A673 (cell line): Measurements from ENCODE around the gene CFAP100. TPM values are rescaled to one million over a fixed set of nuclear protein-coding genes. Genes with fewer than 3 reads are reported as not detected.

Experiments used
- BruUV-seq: library from RNA; stranded (reverse); fragments of 400-500 nt; replicated peaks from 2 replicates; lab custom pipeline; 2021; lab: Mats Ljungman, UMichigan
- CTCF ChIA-PET: fragments of 300-600 bp; sonication (Branson Sonifier 250); formaldehyde crosslinking; loops from one replicate; lab custom pipeline; 2022; ENCODE audit warnings: antibody characterized with exemption; lab: Charles Lee
- POLR2A ChIA-PET: fragments of 300-600 bp; sonication (Branson Sonifier 250); formaldehyde crosslinking; loops from one replicate; lab custom pipeline; 2022; ENCODE audit warnings: antibody characterized with exemption; ENCODE audit not compliant: low non-redundant PET; lab: Charles Lee
- DNase-seq: peaks from one replicate; pipeline ENCODE4 v3.0.0-alpha.2; 2015; ENCODE audit warnings: low spot score
- H3K27ac ChIP-seq: fragments of 200-600 bp; sonication (generic); 2 replicates; pipeline ENCODE4 v1.5.1; 2016; ENCODE audit warnings: mixed run types, low read depth, mild to moderate bottlenecking, mixed read lengths, antibody characterized with exemption, low read length; ENCODE audit not compliant: poor library complexity, severe bottlenecking
- H3K27me3 ChIP-seq: fragments of 200-600 bp; sonication (generic); replicated peaks from 2 replicates; pipeline ENCODE4 v1.6.1; 2017; ENCODE audit warnings: mixed run types, low read depth, mild to moderate bottlenecking, mixed read lengths, antibody characterized with exemption, low read length; ENCODE audit not compliant: insufficient read depth, poor library complexity
- H3K36me3 ChIP-seq: fragments of 200-600 bp; sonication (generic); 2 replicates; pipeline ENCODE4 v1.6.1; 2016; ENCODE audit warnings: mixed run types, mild to moderate bottlenecking, mixed read lengths, antibody characterized with exemption, low read length; ENCODE audit not compliant: insufficient read depth, poor library complexity, severe bottlenecking
- H3K4me1 ChIP-seq: fragments of 200-600 bp; sonication (generic); 2 replicates; pipeline ENCODE4 v1.6.1; 2017; ENCODE audit warnings: mixed run types, mild to moderate bottlenecking, mixed read lengths, antibody characterized with exemption, low read length; ENCODE audit not compliant: insufficient read depth, poor library complexity, severe bottlenecking
- H3K4me3 ChIP-seq: fragments of 200-600 bp; sonication (generic); 2 replicates; pipeline ENCODE4 v1.5.1; 2016; ENCODE audit warnings: low read depth, mixed run types, mild to moderate bottlenecking, mixed read lengths, low read length; ENCODE audit not compliant: poor library complexity, severe bottlenecking
- H3K9me3 ChIP-seq: fragments of 200-600 bp; sonication (generic); 2 replicates; pipeline ENCODE4 v1.6.1; 2016; ENCODE audit warnings: mixed run types, low read depth, mild to moderate bottlenecking, mixed read lengths, antibody characterized with exemption, low read length; ENCODE audit not compliant: poor library complexity, severe bottlenecking
- EZH2 ChIP-seq: fragments of 200-600 bp; sonication (generic); IDR thresholded peaks from 2 replicates; pipeline ENCODE4 v1.6.1; 2017; ENCODE audit warnings: borderline replicate concordance, low read depth, mild to moderate bottlenecking, mixed read lengths, antibody characterized with exemption, low read length; ENCODE audit not compliant: poor library complexity, severe bottlenecking
- intact Hi-C: fragments of 100-400 bp; cut with micrococcal nuclease; formaldehyde crosslinking; loops from one replicate; pipeline ENCODE4 v1.10.0; 2022; ENCODE audit not compliant: unreplicated experiment
- total RNA-seq: library from RNA; stranded (reverse); gene quantifications from 2 replicates; pipeline ENCODE4 v1.2.3, GENCODE V29; 2021
- TF ChIP-seq, protein P1 (sequence below): fragments of 300-800, 200-600 bp; sonication (generic); conservative IDR thresholded peaks from 2 replicates; pipeline ENCODE4 v1.5.1; 2017; ENCODE audit warnings: low read depth, mild to moderate bottlenecking, antibody characterized with exemption, low read length, moderate library complexity, mixed read lengths

The CFAP100 gene
- total RNA-seq, 1 experiment from 2014 or later, result not detected

DNA sequence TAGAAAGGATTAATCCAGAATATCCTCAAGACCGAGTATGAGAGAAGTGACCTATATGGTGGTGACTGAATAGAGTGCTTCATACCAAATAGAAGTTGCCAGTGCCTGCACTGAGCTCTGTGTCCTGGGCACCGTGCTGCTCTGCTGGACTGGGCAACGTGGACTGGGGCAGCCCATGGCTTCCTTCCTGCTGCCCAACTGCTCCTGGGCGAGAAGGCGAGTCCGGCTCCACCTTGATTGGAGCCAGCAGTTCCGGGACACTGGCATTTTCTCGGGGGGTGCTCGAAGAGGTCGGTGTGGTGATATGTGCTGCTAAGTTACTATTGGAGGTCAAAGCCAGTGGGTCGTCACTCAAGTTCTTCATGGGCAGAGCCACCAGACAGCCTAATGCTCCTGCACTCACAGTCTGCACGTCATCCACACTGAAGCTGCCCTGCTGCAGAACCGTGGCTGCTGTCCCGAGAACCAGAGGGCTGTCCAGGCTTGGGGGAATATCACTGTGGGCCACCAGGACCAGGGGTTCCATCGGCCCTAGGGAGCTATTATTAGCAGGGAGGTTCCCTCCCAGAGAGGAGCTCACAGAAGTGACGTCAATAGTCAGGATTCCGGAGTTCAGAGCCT lies 66.9 kb downstream of the CFAP100 start:
- POLR2A ChIA-PET, result no interaction called here

DNA sequence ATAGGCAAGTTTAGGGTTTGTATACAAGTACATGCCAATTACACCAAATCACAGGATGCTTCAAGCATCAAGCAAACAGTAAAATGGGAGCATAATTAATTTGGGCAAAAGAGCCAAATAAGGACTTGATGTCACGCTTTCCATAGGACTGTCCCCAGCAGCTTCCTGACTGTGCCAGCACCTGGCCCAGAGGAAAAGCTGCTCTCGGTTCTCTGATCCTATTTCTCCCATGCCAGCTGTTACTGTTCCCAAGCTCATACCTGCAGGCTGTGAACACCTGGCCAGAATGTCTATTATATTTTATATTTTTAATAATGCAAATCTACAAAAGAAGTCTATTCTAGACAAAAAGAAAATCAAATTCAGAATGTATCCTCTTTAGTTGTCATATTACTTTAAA lies 68.8 kb downstream of the CFAP100 start:
- no TSS peak for BruUV-seq
- H3K36me3 ChIP-seq, result peaks cover 100% of the 10 kb centered on the region

More for the DNA sequence above, 66.9 kb downstream of the CFAP100 start:
- Histone ChIP-seq H3K27me3 (no peaks in the 10 kb centered on the region), H3K27ac (no peak overlapping the region), H3K4me1 (no peaks in the 10 kb centered on the region), H3K4me3 (no peak overlapping the region), H3K36me3 (peaks cover 99% of the 10 kb centered on the region), H3K9me3 (no peaks in the 10 kb centered on the region)
- no TSS peak for BruUV-seq
- intact Hi-C loops, result no loop called here
- DNase-seq, result no peak
- TF ChIP-seq, protein P1, sequence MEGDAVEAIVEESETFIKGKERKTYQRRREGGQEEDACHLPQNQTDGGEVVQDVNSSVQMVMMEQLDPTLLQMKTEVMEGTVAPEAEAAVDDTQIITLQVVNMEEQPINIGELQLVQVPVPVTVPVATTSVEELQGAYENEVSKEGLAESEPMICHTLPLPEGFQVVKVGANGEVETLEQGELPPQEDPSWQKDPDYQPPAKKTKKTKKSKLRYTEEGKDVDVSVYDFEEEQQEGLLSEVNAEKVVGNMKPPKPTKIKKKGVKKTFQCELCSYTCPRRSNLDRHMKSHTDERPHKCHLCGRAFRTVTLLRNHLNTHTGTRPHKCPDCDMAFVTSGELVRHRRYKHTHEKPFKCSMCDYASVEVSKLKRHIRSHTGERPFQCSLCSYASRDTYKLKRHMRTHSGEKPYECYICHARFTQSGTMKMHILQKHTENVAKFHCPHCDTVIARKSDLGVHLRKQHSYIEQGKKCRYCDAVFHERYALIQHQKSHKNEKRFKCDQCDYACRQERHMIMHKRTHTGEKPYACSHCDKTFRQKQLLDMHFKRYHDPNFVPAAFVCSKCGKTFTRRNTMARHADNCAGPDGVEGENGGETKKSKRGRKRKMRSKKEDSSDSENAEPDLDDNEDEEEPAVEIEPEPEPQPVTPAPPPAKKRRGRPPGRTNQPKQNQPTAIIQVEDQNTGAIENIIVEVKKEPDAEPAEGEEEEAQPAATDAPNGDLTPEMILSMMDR, result no peak
- TF ChIP-seq EZH2, result no peak
- CTCF ChIA-PET, result no interaction called here

GRCh38 chr3:126464093-126464492 lies 69.4 kb downstream of the CFAP100 start:
- CTCF ChIA-PET, result no interaction called here
- Histone ChIP-seq H3K4me1 (no peaks in the 10 kb centered on the region), H3K4me3 (no peak overlapping the region), H3K9me3 (no peaks in the 10 kb centered on the region), H3K27ac (no peak overlapping the region), H3K36me3 (peaks cover 100% of the 10 kb centered on the region), H3K27me3 (no peaks in the 10 kb centered on the region)
- intact Hi-C loops, result no loop called here
- DNase-seq, result no peak
- no peak for TF ChIP-seq EZH2
- TF ChIP-seq, protein P1, result no peak
- BruUV-seq, result no TSS peak
- POLR2A ChIA-PET, result no interaction called here

More for the DNA sequence above, 68.8 kb downstream of the CFAP100 start:
- TF ChIP-seq, protein P1, result no peak
- no peak for TF ChIP-seq EZH2
- Histone ChIP-seq H3K9me3 (no peaks in the 10 kb centered on the region), H3K27me3 (no peaks in the 10 kb centered on the region), H3K4me1 (no peaks in the 10 kb centered on the region), H3K27ac (no peak overlapping the region), H3K4me3 (no peak overlapping the region)
- CTCF ChIA-PET, result no interaction called here
- intact Hi-C loops, result no loop called here
- POLR2A ChIA-PET, result no interaction called here
- DNase-seq, result no peak
